Esophagus squamous epithelium (tissue), 5 donors: Measurements from ENCODE around the gene SLC1A2. TPM values are rescaled to one million over a fixed set of nuclear protein-coding genes. Genes with fewer than 3 reads are reported as not detected.

Experiments
- DNase-seq: peaks from one replicate; lab custom pipeline; 2025; lab: John Stamatoyannopoulos, UW
- H3K27ac ChIP-seq, 4 donors: fragments of 200-600 bp; sonication (generic); one replicate each; pipeline ENCODE4 v1.5.1; 2016 to 2019; ENCODE audit warnings: mild to moderate bottlenecking in 1 of 4
- H3K27me3 ChIP-seq, 4 donors: fragments of 200-600 bp; sonication (generic); 1 replicate in 3 of 4; 2 replicates in 1 of 4; pipeline versions ENCODE4 v1.5.1 to v1.6.0; 2017 to 2021; ENCODE audit warnings: antibody characterized with exemption in 1 of 4
- H3K36me3 ChIP-seq, 3 donors: fragments of 200-600 bp; sonication (generic); one replicate each; pipeline ENCODE4 v1.5.1; 2016 to 2019
- H3K4me1 ChIP-seq, 3 donors: fragments of 200-600 bp; sonication (generic); one replicate each; pipeline ENCODE4 v1.5.1; 2017 to 2019
- H3K4me3 ChIP-seq, 4 donors: fragments of 200-600 bp; sonication (generic); 1 replicate in 3 of 4; 2 replicates in 1 of 4; pipeline ENCODE4 v1.5.1; 2016 to 2019; ENCODE audit warnings: mild to moderate bottlenecking in 2 of 4, moderate library complexity in 1 of 4
- H3K9me3 ChIP-seq, 3 donors: fragments of 200-600 bp; sonication (generic); one replicate each; pipeline ENCODE4 v1.5.1; 2016 to 2019
- CTCF ChIP-seq, 6 experiments: fragments of 450-650 bp in 4 of 6; fragments of 200-600 bp in 2 of 6; sonication (generic) in 2 of 6; IDR thresholded peaks; one replicate each; pipeline ENCODE4 v1.5.1; 2016 to 2019; ENCODE audit warnings: antibody characterized with exemption in 6 of 6, mild to moderate bottlenecking in 4 of 6, moderate library complexity in 4 of 6
- POLR2A ChIP-seq, 4 donors: fragments of 450-650 bp; IDR thresholded peaks; one replicate each; pipeline ENCODE4 v1.6.1; 2017; ENCODE audit warnings: antibody characterized with exemption in 4 of 4, mild to moderate bottlenecking in 4 of 4, moderate library complexity in 3 of 4
- WGBS, 2 donors: methylation state at CpG; one replicate each; pipeline ENCODE4 v1.1.5; 2018; 5-methylcytosine and 5-hydroxymethylcytosine counted together
- intact Hi-C: fragments of 100-400 bp; cut with DNase I; formaldehyde crosslinking; loops from one replicate; pipeline ENCODE4 v1.15.0; 2022
- total RNA-seq, 4 donors: library from RNA; depleted of rRNA; stranded (reverse); fragments of >200 nt; gene quantifications; one replicate each; pipeline ENCODE4 v1.1.0, GENCODE V29; 2016
- donor health status: DM: yes; HTN: yes; CAD: no.

Gene SLC1A2
- total RNA-seq, 4 donors from 2014 or later: 0.04 to 0.61 (median 0.19) TPM; not detected in 1

GRCh38 chr11:35237351-35237750 lies 182.0 kb downstream of the SLC1A2 start:
- intact Hi-C loops: no loop called here
- Histone ChIP-seq H3K4me1 (peaks cover 4 to 29% (median 11%) of the 10 kb centered on the region in 3 donors), H3K27ac (no peak overlapping the region), H3K9me3 (no peaks in the 10 kb centered on the region), H3K36me3 (no peaks in the 10 kb centered on the region), H3K4me3 (no peak overlapping the region), H3K27me3 (no peaks in the 10 kb centered on the region)
- 75 to 80% methylated on average over 1 of the region's 1 CpG for WGBS, 2 donors
- TF ChIP-seq POLR2A (IDR thresholded peaks at IDR 0.05) (no peak), CTCF (IDR thresholded peaks at IDR 0.05) (no peak)
- DNase-seq: no peak

- Histone ChIP-seq H3K4me1 (peaks cover 4 to 29% (median 11%) of the 10 kb centered on the region in 3 donors), H3K4me3 (no peak overlapping the region), H3K27me3 (no peaks in the 10 kb centered on the region), H3K36me3 (no peaks in the 10 kb centered on the region), H3K9me3 (no peaks in the 10 kb centered on the region), H3K27ac (peak overlapping the region in 2 of 4 donors; percentile 8 to 53)
- 36 to 44% methylated on average over 5 of the region's 5 CpGs for WGBS, 2 donors
- intact Hi-C loops: no loop called here
- TF ChIP-seq POLR2A (IDR thresholded peaks at IDR 0.05): no peak
- no peak for TF ChIP-seq CTCF (IDR thresholded peaks at IDR 0.05)
- no peak for DNase-seq
These were observed 182.7 kb downstream of the SLC1A2 start for GRCh38 chr11:35236667-35237003.

- Histone ChIP-seq H3K4me1 (peaks cover 4 to 29% (median 11%) of the 10 kb centered on the region in 3 donors), H3K27ac (peak overlapping the region in 2 of 4 donors; percentile 8 to 53), H3K4me3 (no peak overlapping the region), H3K36me3 (peaks cover 0 to 5% (median 0%) of the 10 kb centered on the region in 3 donors), H3K9me3 (no peaks in the 10 kb centered on the region), H3K27me3 (no peaks in the 10 kb centered on the region)
- DNase-seq: no peak
- intact Hi-C loops: no loop called here
- TF ChIP-seq POLR2A (IDR thresholded peaks at IDR 0.05): no peak
- 55 to 57% methylated on average over 4 of the region's 4 CpGs for WGBS, 2 donors
These were observed 183.3 kb downstream of the SLC1A2 start for GRCh38 chr11:35235936-35236666.

GRCh38 chr11:35235498-35235897 lies 183.9 kb downstream of the SLC1A2 start:
- H3K27ac ChIP-seq: peak overlapping the region in 1 of 4 donors; percentile 12
- intact Hi-C loops: no loop called here
- no peaks in the 10 kb centered on the region for H3K9me3 ChIP-seq
- no peaks in the 10 kb centered on the region for H3K27me3 ChIP-seq
- H3K4me1 ChIP-seq: peaks cover 4 to 29% (median 11%) of the 10 kb centered on the region in 3 donors
- H3K36me3 ChIP-seq: peaks cover 0 to 11% (median 0%) of the 10 kb centered on the region in 3 donors
- no peak for TF ChIP-seq POLR2A (IDR thresholded peaks at IDR 0.05)
- TF ChIP-seq CTCF (IDR thresholded peaks at IDR 0.05): no peak
- 0 to 38% methylated on average over 1 of the region's 1 CpG for WGBS, 2 donors
- DNase-seq: no peak
- no peak overlapping the region for H3K4me3 ChIP-seq

GRCh38 chr11:35235157-35235468 lies 184.2 kb downstream of the SLC1A2 start:
- Histone ChIP-seq H3K9me3 (no peaks in the 10 kb centered on the region), H3K4me1 (peaks cover 4 to 29% (median 11%) of the 10 kb centered on the region in 3 donors), H3K4me3 (no peak overlapping the region), H3K36me3 (peaks cover 0 to 15% (median 0%) of the 10 kb centered on the region in 3 donors), H3K27ac (no peak overlapping the region), H3K27me3 (no peaks in the 10 kb centered on the region)
- intact Hi-C loops: no loop called here
- no peak for TF ChIP-seq POLR2A (IDR thresholded peaks at IDR 0.05)
- no peak for TF ChIP-seq CTCF (IDR thresholded peaks at IDR 0.05)
- WGBS, 2 donors: 89 to 100% methylated on average over 2 of the region's 2 CpGs
- DNase-seq: no peak
